ENCODE measurements around the gene CFAP99. TPM values are rescaled to one million over a fixed set of nuclear protein-coding genes. Genes with fewer than 3 reads are reported as not detected.

The CFAP99 gene
- total RNA-seq (2022; extraction: Qiagen RNA extraction): 0.08 to 0.22 TPM (median 0.22 TPM) in 3 of 5 replicates, not detected in the others

DNA sequence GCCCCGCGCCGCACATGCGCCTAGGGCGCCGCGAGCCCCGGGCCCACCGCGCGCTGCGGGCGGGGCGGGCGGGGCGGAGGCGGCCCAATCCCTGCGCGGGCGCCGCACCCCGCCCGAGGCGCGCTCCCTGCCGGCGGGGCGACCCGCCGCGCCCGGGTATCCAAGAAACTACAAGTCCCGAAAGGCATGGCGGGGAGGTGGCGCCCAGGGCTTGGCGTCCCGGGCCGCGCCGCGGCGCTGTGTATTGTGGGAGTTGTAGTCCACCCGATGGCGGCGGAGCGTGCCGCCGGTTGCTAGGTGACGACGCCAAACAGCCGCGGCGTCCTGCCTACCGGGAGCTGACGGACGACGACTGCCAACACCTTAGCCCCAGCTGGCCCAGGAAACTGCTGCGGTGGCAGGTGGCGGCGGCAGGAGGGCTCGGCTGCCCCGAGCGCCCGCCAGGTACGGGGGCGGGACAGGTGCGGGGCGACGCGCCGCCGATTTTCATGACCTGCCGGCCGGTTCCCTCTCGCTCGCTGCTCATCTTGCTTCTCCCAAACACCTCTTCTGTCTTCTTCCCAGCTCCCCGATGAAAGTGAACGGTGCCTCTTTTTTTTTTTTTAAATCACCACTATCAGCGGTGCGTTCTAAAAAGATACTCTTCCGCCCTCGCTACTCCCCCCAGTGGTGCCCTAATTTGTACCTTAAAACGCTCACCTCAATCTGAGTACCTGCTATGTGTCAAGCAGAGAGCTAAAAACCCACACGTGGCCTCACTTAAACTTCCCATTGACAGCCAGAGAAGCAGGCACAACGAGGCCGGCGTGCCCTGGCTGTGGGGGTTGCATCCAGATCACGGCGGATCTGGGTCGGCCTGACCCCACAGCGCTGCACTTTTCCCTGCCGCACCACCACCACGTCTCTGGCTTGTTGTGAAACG is at the start of gene CFAP99:
CFAP99 (plus strand) TSS at position 306 of the 922 bp plus-strand sequence.

DNA sequence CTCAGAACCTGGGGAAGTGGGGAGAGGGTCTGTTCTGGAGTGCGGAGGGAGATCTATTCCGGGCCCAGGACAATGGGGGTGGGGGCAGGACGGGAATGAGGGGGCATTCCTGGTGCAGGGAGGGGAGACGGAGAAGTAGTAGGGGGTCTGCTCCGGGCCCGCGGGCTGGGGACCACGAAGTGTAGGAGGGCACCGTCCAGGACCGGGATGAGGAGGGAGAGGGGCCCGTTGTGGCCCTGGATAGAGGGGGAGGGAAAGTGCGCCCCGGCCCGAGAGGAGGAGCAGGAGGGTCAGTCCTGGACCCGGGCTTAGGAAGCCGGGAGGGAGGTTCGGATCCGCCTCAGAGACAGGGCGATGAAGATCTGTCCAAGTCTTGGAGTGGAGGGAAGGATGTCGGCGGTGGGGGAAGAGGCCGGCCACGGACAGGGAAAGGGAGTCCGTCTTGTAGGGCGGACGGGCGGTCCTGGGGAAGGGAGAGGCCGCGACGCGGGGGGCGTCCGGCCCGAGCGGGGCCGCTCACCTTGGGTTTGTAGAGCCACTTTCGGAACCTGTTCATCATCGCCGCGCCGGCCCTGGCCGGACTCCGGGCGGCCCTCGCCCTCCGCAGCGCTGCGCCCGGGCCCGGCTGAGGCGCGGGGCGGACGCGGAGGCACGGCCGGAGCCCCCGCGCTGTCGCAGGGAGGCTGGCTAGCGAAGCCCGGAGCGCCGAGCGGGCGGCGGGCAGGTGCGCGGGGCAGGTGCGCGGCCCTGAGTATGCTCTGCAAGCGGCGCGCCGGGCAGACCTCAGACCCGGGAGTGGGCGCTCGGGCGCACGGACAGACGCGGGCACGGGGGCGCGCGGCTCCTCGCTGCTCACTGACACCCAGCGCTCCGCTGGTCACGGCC is 748 bp upstream of the CFAP99 start, which contains the start of gene ZFYVE28:
ZFYVE28 (minus strand) TSS at position 881 of the 885 bp plus-strand sequence; CDS start at position 559, 322 bp downstream.

DNA sequence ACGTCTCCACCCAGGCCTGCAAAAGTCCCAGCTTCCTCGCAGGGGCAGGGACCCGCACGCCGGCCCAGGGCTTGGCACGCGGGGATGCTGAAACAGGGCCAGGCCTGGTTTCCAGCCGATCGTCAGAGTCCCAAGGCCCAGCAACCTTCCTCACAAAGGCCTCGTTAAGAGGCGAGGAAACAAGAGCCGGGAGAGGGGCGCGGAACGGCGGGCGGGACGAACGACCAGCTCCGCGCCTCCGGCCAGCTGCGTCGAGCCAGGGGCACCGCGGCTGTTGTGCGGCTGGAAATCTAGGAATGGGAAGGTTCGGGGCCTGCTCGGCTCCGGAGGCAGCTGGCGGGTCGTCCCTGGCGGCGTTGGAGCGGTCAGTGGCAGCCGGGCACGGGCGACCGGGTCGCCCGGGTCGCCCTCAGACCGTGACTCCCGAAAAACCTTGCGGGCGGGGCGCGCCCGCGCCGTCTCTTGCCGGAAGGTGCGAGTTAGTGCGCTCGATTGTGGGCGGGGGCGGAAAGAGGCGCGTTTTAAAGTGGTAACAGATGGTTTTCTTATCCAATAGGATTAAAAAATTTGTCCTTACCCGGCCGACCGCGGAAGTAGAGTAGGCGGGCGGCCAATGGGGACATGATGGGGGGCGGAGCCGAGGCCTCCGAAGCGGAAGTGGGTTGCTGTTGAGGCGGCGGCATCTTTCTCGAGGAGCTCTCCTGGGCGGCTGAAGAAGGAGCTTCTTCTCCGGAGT is 49.9 kb downstream of the CFAP99 start, which contains the start of gene RNF4:
RNF4 (plus strand) TSS at position 651 of the 736 bp plus-strand sequence. CDS start 21,388 bp downstream, outside the sequence.

Other genes starting within 250 kb of the CFAP99 start
- 6.6 to 8.0 TPM (median 7.4 TPM) in 5 replicates for gene HAUS3, start 176.8 kb upstream of the CFAP99 start, total RNA-seq (2022; extraction: Qiagen RNA extraction)
- 0.33 to 1.8 TPM (median 0.64 TPM) in 5 replicates for gene POLN, start 176.8 kb upstream of the CFAP99 start, total RNA-seq (2022; extraction: Qiagen RNA extraction)
- 15.4 to 22.0 TPM (median 20.9 TPM) in 5 replicates for gene MXD4, start 156.8 kb upstream of the CFAP99 start, total RNA-seq (2022; extraction: Qiagen RNA extraction)
- gene ZFYVE28, start 310 bp upstream of the CFAP99 start, total RNA-seq (2022; extraction: Qiagen RNA extraction): 2.4 to 3.2 TPM (median 2.5 TPM) in 5 replicates
- gene RNF4, start 50.2 kb downstream of the CFAP99 start, total RNA-seq (2022; extraction: Qiagen RNA extraction): 59.8 to 75.0 TPM (median 62.0 TPM) in 5 replicates
- gene FAM193A, start 117.7 kb downstream of the CFAP99 start, total RNA-seq (2022; extraction: Qiagen RNA extraction): 7.5 to 8.9 TPM (median 8.6 TPM) in 5 replicates